Esophagus muscularis mucosa (tissue), 4 donors: ENCODE measurements around the gene MAPK13. TPM values are rescaled to one million over a fixed set of nuclear protein-coding genes. Genes with fewer than 3 reads are reported as not detected.

Experiments used
- DNase-seq: peaks from one replicate; pipeline ENCODE4 v3.0.0-alpha.2; 2017; ENCODE audit errors: extremely low spot score
- H3K27ac ChIP-seq, 4 donors: fragments of 200-600 bp; sonication (generic); replicated peaks in 1 of 4; 1 replicate in 3 of 4; 2 replicates in 1 of 4; pipeline ENCODE4 v1.5.1; 2016 to 2019; ENCODE audit warnings: mild to moderate bottlenecking in 1 of 4
- H3K27me3 ChIP-seq, 4 donors: fragments of 200-600 bp; sonication (generic); one replicate each; pipeline versions ENCODE4 v1.5.1 to v1.6.0; 2016 to 2019
- H3K36me3 ChIP-seq, 4 donors: fragments of 200-600 bp; sonication (generic); one replicate each; pipeline ENCODE4 v1.5.1; 2016 to 2019
- H3K4me1 ChIP-seq, 4 donors: fragments of 200-600 bp; sonication (generic); one replicate each; pipeline ENCODE4 v1.5.1; 2016 to 2019
- H3K4me3 ChIP-seq, 4 donors: fragments of 200-600 bp; sonication (generic); 1 replicate in 2 of 4; 2 replicates in 2 of 4; pipeline ENCODE4 v1.5.1; 2016 to 2019; ENCODE audit warnings: mild to moderate bottlenecking in 4 of 4, moderate library complexity in 1 of 4
- H3K9me3 ChIP-seq, 4 donors: fragments of 200-600 bp; sonication (generic); 1 replicate in 3 of 4; 2 replicates in 1 of 4; pipeline ENCODE4 v1.5.1; 2016 to 2019
- EP300 ChIP-seq: sonication (generic); formaldehyde crosslinking; IDR thresholded peaks from one replicate; pipeline ENCODE4 v1.6.1; 2017; ENCODE audit warnings: antibody characterized with exemption
- POLR2A ChIP-seq: fragments of 450-650 bp; IDR thresholded peaks from one replicate; pipeline ENCODE4 v1.6.1; 2017; ENCODE audit warnings: antibody characterized with exemption, moderate library complexity, mild to moderate bottlenecking, low read depth
- POLR2AphosphoS5 ChIP-seq, 2 donors: sonication (generic); formaldehyde crosslinking; IDR thresholded peaks; one replicate each; pipeline ENCODE4 v1.6.1; 2017; ENCODE audit warnings: antibody characterized with exemption in 2 of 2
- WGBS: methylation state at CpG from one replicate; pipeline ENCODE4 v1.1.5; 2018; 5-methylcytosine and 5-hydroxymethylcytosine counted together
- intact Hi-C: fragments of 100-400 bp; cut with DNase I; formaldehyde crosslinking; loops from one replicate; pipeline ENCODE4 v1.15.1; 2023
- total RNA-seq, 4 donors: library from RNA; depleted of rRNA; stranded (reverse); fragments of >200 nt; gene quantifications; one replicate each; pipeline versions ENCODE4 v1.1.0 to v1.2.1, GENCODE V29; 2016
- TF ChIP-seq, protein P1 (sequence below), 3 experiments: fragments of 200-600 bp in 2 of 3; fragments of 450-650 bp in 1 of 3; sonication (generic) in 2 of 3; IDR thresholded peaks; one replicate each; pipeline ENCODE4 v1.5.1; 2017 to 2019; ENCODE audit warnings: antibody characterized with exemption in 3 of 3, mild to moderate bottlenecking in 2 of 3, moderate library complexity in 1 of 3

The MAPK13 gene
- total RNA-seq, 4 donors from 2014 or later: 2.1 to 5.0 (median 4.5) TPM

DNA sequence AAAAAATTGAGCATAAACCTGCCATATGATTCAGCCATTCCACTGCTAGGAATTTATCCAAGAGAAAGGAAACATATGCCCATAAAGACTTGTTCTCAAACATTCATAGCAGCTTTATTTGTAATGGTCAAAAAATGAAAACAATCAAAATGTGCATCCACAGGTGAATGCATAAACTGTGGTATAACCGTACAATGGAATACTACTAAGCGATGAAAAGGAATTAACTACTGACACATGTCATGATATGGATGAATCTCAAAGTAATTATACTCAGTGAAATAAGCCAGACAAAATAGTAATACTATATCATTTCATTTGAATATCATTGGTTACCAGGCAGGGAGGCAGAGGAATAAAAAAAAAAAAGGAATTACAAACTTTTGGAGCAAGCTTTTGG is 40.4 kb downstream of the MAPK13 start:
- H3K9me3 ChIP-seq: no peaks in the 10 kb centered on the region
- no peak overlapping the region for H3K27ac ChIP-seq
- 91% methylated on average over 2 of the region's 2 CpGs for WGBS
- no peak overlapping the region for H3K4me3 ChIP-seq
- intact Hi-C loops: no loop called here
- no peaks in the 10 kb centered on the region for H3K36me3 ChIP-seq
- DNase-seq: no peak
- TF ChIP-seq, protein P1, sequence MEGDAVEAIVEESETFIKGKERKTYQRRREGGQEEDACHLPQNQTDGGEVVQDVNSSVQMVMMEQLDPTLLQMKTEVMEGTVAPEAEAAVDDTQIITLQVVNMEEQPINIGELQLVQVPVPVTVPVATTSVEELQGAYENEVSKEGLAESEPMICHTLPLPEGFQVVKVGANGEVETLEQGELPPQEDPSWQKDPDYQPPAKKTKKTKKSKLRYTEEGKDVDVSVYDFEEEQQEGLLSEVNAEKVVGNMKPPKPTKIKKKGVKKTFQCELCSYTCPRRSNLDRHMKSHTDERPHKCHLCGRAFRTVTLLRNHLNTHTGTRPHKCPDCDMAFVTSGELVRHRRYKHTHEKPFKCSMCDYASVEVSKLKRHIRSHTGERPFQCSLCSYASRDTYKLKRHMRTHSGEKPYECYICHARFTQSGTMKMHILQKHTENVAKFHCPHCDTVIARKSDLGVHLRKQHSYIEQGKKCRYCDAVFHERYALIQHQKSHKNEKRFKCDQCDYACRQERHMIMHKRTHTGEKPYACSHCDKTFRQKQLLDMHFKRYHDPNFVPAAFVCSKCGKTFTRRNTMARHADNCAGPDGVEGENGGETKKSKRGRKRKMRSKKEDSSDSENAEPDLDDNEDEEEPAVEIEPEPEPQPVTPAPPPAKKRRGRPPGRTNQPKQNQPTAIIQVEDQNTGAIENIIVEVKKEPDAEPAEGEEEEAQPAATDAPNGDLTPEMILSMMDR (IDR thresholded peaks at IDR 0.05): no peak
- no peak for TF ChIP-seq EP300
- no peak for TF ChIP-seq POLR2A
- TF ChIP-seq POLR2AphosphoS5 (IDR thresholded peaks at IDR 0.05): no peak
- no peaks in the 10 kb centered on the region for H3K4me1 ChIP-seq
- H3K27me3 ChIP-seq: no peaks in the 10 kb centered on the region

GRCh38 chr6:36171573-36171972 is 41.3 kb downstream of the MAPK13 start:
- H3K4me3 ChIP-seq: no peak overlapping the region
- no peaks in the 10 kb centered on the region for H3K4me1 ChIP-seq
- H3K9me3 ChIP-seq: no peaks in the 10 kb centered on the region
- H3K27ac ChIP-seq: no peak overlapping the region
- DNase-seq: no peak
- no peaks in the 10 kb centered on the region for H3K27me3 ChIP-seq
- no peaks in the 10 kb centered on the region for H3K36me3 ChIP-seq
- intact Hi-C loops: no loop called here
- WGBS: 90% methylated on average over 2 of the region's 2 CpGs
- TF ChIP-seq POLR2A: no peak
- TF ChIP-seq, protein P1 (IDR thresholded peaks at IDR 0.05): no peak

DNA sequence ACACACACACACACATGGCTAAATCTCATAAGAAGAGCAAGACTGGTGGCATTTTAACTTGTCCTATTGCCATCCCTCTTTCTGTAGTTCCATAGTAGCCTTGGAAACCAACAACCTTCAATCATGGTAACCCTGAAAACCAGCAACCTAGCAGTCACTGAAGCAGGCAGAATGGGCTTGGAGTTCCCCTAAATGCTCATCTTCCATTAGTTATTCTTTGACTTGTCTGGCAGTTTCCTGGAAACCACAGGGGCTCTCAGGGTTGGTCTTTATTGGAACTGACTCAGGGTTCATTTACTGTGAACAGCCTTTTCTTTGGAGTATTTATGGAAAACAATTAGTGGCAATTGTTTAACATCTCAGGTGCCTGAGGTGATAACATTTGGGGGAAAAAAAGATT is 46.9 kb downstream of the MAPK13 start:
- peaks cover 0 to 17% (median 14%) of the 10 kb centered on the region in 4 donors for H3K9me3 ChIP-seq
- intact Hi-C loops: no loop called here

GRCh38 chr6:36178544-36178943 is 48.2 kb downstream of the MAPK13 start:
- peaks cover 0 to 17% (median 14%) of the 10 kb centered on the region in 4 donors for H3K9me3 ChIP-seq
- TF ChIP-seq, protein P1 (IDR thresholded peaks at IDR 0.05): no peak
- no peak for TF ChIP-seq POLR2A
- no peak for TF ChIP-seq EP300
- TF ChIP-seq POLR2AphosphoS5 (IDR thresholded peaks at IDR 0.05): no peak
- H3K4me3 ChIP-seq: no peak overlapping the region
- no peak for DNase-seq
- intact Hi-C loops: no loop called here
- H3K27ac ChIP-seq: no peak overlapping the region
- no peaks in the 10 kb centered on the region for H3K4me1 ChIP-seq
- no peaks in the 10 kb centered on the region for H3K36me3 ChIP-seq
- H3K27me3 ChIP-seq: no peaks in the 10 kb centered on the region

More for the DNA sequence above, 46.9 kb downstream of the MAPK13 start:
- DNase-seq: no peak
- Histone ChIP-seq H3K4me1 (no peaks in the 10 kb centered on the region), H3K36me3 (no peaks in the 10 kb centered on the region), H3K27me3 (no peaks in the 10 kb centered on the region), H3K27ac (no peak overlapping the region), H3K4me3 (no peak overlapping the region)
- TF ChIP-seq, protein P1 (IDR thresholded peaks at IDR 0.05): no peak
- TF ChIP-seq POLR2AphosphoS5 (IDR thresholded peaks at IDR 0.05): no peak

DNA sequence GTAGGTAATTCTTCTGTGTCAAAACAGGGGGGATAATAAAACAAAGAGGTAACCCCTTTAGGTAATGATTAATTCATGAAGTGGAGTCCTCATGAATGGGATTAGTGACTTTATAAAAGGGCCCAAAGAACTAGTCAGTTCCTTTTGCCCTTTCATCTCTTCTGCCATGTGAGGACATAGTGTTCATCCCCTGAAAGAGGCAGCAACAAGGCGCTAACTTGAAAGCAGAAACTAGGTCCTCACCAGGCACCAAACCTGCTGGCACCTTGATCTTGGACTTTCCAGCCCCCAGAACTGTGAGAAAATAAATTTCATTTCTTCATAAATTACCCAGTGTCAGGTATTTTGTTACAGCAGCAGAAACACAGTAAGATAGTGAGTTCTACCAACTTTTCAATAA is 49.8 kb downstream of the MAPK13 start:
- WGBS: 91% methylated on average over 1 of the region's 1 CpG
- Histone ChIP-seq H3K27me3 (no peaks in the 10 kb centered on the region), H3K4me1 (no peaks in the 10 kb centered on the region), H3K27ac (no peak overlapping the region), H3K36me3 (no peaks in the 10 kb centered on the region), H3K9me3 (peaks cover 0 to 17% (median 14%) of the 10 kb centered on the region in 4 donors), H3K4me3 (no peak overlapping the region)
- intact Hi-C loops: no loop called here
- DNase-seq: no peak
- TF ChIP-seq EP300 (no peak), POLR2AphosphoS5 (IDR thresholded peaks at IDR 0.05) (no peak), POLR2A (no peak)
- TF ChIP-seq, protein P1 (IDR thresholded peaks at IDR 0.05): no peak
